Stimulated activated CD8-positive, alpha-beta memory T cell treated with anti-CD3 and anti-CD28 coated beads, Interleukin-7, amount 100 ng/mL, for 4 hours (primary cell): ENCODE measurements around the gene TNS1.

Source experiments
- DNase-seq, 2 donors: peaks; one replicate each; pipeline ENCODE4 v3.0.0-alpha.2; 2020; ENCODE audit warnings: low read depth in 2 of 2

Gene TNS1

GRCh38 chr2:217980036-217980435, 22.8 kb downstream of the TNS1 start:
- no peak for DNase-seq

DNA sequence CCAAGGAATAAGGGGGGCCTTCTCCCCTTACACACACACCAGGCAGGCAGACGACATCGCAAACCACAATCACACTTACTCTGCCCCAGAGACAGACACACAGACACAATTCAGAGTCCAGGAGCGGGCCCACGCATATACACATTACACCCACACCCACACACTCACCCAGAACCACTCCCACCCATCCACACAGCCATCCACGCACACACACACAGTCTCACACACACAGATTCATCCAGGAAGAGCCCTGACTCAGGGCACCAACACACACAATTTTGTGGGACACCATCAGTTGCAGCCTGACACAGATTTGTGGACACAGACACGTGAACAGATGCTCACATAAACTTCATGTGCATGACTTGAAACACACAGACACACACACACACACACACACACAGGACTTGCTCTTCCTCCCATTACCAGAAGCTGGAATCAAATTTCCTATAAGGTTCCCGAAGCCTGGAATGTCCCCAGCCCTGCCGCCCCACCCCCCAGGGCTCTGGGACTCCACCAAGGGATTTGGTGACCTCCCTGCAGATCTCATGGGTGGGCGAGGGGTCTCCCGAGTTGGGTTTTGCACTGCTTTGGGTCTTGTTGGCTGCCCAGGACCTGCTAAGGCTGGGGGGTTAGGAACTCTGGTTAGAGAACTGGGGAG, 23.5 kb downstream of the TNS1 start:
- no peak for DNase-seq

GRCh38 chr2:217978536-217979150, 24.2 kb downstream of the TNS1 start:
- no peak for DNase-seq

DNA sequence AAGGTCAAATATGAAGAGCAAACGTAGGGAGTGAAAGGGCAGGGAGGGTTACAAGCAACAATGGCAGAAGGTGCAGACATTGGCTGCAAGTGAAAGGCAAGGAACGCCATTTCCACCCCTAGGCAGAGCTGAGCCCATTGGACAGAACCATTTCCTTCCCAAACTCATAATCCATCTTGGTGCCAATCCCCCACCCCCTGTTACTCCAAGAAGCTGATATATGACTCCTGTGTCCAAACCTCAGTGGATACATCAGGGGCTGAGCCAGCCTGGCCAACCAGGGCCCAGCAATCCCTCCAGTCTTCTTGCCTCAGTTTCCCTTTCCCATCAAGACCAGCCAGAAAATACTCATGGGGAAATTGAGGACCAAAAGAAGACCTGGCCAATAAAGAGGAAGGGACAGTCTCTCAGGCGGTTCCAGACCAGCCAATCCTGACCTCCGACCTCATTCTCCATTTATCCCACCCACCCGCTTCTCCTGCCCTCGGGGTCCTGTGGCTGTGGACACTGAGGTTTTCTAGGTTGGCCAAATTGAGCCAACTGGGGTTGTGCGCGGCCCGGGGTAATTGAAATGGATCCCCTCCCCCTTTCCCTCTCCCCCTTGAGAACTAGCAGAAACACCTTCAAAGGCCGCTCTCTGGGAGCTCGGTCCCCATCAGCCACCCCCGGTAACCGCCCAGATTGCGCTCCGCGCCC, 24.8 kb downstream of the TNS1 start:
- no peak for DNase-seq

DNA sequence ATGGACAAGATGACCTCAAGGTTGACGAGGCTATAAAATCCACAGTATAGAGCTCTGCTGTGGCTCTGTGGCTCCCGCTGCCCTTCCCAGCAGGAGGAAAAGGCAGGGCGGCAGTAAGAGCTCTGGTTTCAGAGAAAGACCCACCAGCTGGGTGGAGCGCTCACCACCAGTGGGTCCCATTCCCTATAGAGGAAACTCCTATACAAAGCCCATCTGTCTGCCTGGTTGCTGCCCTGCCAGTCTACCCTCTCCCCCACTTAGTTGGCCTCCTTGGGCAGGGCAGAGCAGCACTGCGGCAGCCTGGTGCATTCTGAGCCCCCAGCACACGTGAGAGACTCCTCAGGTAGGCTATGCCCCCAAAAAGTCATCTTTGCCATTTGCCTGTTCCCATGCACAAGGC, 26.5 kb downstream of the TNS1 start:
- no peak for DNase-seq

GRCh38 chr2:217975626-217976025, 27.2 kb downstream of the TNS1 start:
- no peak for DNase-seq

DNA sequence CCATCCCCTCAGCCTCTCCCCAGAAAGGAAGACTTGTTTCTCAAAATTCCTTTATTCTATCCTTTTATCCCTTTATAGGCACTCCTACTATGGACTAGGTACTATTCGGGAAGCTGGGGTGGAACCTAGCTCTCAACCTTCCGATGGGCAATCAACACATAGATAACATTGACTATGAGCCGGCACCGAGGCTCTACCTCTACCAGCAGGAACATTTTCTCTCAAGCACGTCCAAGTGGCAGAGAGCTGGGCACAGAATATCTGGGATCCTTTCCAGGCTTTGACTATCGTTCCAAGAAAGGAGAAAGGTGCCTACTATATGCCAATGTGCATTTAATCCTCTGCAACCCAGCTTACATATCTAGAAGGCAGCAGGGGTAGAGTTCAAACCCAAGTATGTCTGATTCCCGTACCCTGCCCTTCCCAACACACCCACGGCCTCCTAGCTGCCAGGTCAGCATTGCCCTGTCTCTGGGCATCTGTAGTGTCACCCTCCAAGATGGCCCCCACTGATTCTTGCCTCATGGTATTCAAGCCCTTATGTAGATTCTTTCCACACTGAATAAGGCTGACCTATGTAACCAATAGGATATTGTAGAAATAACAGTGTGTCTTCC, 28.3 kb downstream of the TNS1 start:
- DNase-seq: no peak

- DNase-seq: no peak
These were observed 29.6 kb downstream of the TNS1 start for GRCh38 chr2:217973008-217973787.

- no peak for DNase-seq
These were observed 30.3 kb downstream of the TNS1 start for GRCh38 chr2:217972490-217972889.

GRCh38 chr2:217972037-217972436, 30.8 kb downstream of the TNS1 start:
- DNase-seq: no peak

DNA sequence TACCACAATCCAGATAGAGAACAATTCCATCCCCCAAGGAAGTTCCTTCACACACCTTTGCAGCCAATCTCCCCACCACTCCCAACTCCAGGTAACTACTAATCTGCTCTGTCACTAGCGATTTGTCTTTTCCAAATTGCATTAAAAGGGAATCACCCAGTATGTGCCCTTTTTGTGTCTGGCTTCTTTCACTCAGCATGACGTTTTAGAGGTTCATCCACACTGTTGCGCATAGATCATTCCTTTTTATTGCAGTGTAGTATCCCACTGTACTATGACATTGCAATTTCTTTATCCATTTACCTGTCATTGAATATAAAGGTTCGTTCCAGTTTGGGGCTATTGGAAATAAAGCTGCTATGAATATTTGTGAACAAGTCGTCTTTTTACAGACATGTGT, 31.6 kb downstream of the TNS1 start:
- no peak for DNase-seq

GRCh38 chr2:217970206-217970605, 32.6 kb downstream of the TNS1 start:
- no peak for DNase-seq

- DNase-seq: no peak
These were observed 33.2 kb downstream of the TNS1 start for GRCh38 chr2:217969588-217969987.

GRCh38 chr2:217968023-217968422, 34.8 kb downstream of the TNS1 start:
- DNase-seq: no peak

GRCh38 chr2:217966423-217967070, 36.2 kb downstream of the TNS1 start:
- DNase-seq: no peak

DNA sequence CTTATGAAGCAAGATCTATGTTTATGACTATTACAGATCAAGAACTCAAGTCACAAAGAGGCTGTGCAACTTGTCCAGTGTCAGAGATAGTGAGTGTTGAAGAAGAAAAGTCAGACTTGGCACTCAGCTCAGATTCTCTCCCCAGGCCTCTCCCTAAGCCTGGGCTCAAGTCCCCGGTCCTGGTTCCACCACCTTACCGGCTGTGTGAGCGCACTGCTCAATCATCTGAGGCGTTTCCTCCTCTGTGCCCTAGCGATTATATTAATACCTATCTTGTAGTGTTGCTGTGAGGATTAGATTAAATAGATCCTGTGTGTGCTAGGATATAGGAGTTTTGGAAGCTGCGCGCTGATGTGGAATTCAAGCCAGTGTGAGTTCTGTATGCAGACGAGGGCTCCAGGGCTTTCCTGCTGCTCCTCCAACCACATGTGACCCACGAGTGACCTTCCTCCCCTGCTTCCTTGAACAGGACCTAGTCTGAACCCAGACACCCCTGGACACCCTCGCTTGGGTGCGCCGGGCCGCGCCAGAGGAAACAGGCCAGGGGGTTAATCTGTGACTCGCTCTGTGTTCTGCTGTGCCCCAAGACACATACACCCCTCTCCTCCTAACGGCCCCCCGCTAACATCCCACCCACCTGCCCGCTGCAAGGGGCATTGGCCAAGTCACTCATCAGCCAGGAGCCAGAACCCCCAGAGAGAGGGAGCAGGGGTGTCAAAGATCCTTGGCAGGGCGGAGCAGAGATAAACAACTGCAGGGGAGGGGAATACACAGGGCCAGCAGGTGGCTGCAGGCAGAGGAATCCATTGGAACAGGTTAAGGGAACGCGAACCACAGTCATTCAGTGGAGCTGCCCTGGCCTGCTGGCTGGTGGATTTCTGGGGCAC, 38.3 kb downstream of the TNS1 start:
- no peak for DNase-seq

DNA sequence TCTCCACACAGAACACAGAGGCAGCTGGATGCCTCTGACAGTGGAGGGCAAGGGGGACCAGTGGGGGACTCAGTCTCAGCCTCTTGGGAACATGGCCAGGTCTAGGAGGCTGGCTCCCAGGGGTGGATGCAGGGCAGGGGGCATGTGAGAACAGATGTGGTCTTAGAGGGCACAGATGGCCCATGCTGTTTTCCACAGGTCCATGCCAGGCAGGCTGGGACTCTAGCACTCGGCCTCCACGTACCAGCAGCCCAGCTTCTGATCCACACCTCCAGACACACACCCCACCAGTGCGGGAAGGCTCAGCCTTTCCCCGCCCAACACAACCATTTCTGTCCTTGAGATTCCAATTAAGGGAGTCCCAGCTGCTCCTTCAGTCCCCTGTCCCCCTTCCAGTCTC, 42.4 kb downstream of the TNS1 start:
- no peak for DNase-seq

- DNase-seq: no peak
These were observed 43.1 kb downstream of the TNS1 start for GRCh38 chr2:217959723-217960122.

GRCh38 chr2:217958884-217959225, 43.9 kb downstream of the TNS1 start:
- DNase-seq: no peak

DNA sequence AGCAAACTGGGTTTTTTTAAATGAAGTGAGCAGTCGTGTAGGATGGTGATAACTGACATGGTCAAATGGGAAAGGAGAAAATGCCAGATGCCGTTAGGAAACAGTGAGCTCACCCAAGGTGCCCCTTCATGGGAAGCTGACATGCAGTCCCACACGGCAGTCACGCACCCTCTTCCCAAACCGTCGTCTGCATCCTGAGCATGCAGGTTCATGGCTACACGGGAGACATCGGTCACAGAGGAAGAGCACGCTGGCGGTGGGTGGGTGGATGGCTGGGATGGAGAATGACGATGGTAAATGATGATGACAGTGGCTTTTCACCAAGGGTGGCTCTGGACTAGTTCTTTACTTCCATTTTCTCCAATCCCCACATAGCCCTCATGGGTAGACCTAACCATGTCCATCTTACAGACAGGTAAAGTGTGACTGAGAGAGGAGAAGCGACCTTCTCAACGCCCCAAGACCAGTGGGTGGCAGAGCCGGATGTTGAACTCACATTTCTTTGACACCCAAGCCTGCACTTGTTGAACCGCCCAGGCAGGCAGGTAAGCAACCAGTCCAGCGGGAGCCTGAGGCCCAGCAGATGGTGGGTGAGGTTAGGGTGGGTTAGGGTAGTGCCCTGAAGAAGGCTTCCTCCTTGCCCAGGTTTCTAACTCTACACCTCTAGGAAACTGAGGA, 44.5 kb downstream of the TNS1 start:
- no peak for DNase-seq
